Middle frontal gyrus (tissue), 1 donor: ENCODE measurements around the gene COL25A1.
"Not testable (repeated sequence)": the region's sequence is repeated elsewhere in the genome, so short reads cannot be mapped to it uniquely, and the experiment has no call there.

Source experiments
- DNase-seq: peaks from one replicate; pipeline ENCODE4 v3.0.0-alpha.2; 2015; ENCODE audit warnings: low spot score; ENCODE audit errors: extremely low spot score

The COL25A1 gene

GRCh38 chr4:108877821-108878220 is 424.6 kb downstream of the COL25A1 start:
- DNase-seq, result no peak

DNA sequence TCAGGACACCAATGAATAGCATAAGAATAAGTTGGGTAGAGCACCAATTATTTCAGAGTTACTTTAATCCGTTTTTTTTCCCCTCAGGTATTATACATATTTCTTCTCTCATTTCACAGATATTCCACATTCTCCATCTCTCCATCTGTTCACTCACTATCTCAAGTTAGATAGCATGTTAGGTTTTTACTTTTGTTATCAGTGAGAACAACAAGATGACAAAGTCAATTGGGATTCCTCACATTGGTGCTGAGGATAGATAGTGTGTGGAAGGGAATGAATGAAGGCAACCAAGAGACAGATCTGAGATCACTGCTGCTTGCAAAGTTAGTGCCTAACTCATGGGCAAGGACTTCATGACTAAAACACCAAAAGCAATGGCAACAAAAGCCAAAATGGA is 427.7 kb downstream of the COL25A1 start:
- DNase-seq, result no peak

GRCh38 chr4:108869970-108870369 is 432.5 kb downstream of the COL25A1 start:
- DNase-seq, result not testable (repeated sequence)

GRCh38 chr4:108868606-108869227 is 433.7 kb downstream of the COL25A1 start:
- no peak for DNase-seq

DNA sequence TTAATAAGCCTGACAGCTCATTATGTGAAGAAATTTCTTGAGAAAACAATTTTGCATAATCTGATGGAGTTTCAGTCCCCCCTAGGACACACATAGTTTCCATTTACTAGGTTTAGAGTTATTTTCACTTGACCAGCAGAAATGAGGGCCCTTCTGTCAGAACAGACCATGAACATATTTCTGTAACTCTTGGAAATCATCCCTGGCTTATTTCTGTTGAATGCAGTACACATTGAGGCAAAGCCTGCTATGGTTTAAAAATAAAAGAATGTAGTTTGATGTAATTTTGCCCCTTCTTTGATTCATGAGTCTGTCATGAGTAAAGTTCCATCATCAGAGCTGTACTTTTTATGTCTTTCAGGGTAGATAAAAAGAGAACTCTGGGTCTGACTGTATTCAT is 435.0 kb downstream of the COL25A1 start:
- DNase-seq, result no peak

DNA sequence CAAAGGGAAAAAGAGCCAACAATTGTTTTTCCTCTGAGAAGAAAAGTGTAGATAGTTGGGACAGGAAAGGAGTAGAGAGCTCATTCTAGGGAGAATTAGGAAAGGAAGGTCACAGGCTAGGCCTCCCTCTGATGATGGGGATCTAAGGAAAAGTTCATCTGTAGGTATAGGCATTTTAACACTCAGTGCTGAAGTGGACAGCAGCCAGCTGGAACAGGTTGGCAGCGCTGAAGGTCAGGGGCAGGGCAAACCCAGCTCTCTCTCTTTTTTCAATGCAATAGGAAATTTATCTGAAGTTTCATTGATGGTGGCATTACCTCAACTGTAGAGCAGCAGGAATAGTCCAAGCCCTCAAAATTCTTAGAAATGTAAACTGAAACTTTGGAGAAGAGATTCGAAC is 441.1 kb downstream of the COL25A1 start:
- no peak for DNase-seq

DNA sequence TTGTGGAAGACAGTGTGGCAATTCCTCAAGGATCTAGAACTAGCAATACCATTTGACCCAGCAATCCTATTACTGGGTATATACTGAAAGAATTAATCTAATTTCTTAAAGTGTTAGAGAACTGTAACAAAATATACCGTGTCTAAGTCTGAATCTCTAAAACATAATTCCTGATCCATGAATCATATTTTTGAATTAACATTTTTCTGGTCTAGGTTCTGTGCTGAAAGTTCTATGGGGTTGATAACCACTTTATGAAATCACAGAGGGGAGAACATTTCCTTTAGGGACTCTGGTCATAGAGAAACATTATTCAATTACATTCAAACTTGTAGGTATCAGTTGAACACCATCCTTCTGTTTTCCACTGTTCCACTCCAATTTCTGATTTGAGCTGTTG is 447.7 kb downstream of the COL25A1 start:
- no peak for DNase-seq

DNA sequence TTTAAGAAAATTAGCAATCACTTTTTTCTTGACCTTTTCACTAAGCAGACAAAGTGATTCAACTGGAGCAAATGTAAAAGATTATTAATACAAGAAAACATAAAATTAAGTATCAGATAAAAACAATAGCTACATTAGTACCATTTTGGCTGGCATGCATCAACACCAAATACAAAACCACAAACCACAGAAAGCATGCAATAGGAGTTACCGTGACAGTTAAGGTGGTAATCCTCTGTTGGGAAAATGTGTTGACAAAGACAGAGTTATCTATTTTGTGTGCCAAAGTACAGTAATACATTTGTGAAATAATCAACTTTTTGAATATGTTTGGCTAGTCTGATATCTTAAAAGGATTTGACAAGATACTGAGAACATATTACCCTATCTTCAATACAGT is 449.8 kb downstream of the COL25A1 start:
- DNase-seq, result no peak

DNA sequence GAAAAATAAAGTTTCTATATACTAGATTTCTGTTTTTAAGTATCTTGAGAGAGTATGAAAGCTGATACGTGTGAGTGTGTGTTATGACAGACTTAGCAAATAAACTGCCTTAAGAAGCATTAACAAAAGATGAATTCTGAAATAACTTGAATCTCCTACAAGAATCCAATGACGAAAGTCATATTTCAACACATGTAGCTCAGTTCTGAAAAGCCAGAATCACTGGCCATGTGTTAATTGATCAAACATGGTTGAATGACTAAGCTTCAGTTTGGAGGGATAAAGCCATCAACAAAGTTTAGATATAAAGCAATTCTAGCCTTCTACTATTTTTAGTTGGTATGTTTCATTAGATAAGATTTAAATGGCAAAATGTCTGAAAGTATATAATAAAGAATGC is 451.1 kb downstream of the COL25A1 start:
- no peak for DNase-seq

DNA sequence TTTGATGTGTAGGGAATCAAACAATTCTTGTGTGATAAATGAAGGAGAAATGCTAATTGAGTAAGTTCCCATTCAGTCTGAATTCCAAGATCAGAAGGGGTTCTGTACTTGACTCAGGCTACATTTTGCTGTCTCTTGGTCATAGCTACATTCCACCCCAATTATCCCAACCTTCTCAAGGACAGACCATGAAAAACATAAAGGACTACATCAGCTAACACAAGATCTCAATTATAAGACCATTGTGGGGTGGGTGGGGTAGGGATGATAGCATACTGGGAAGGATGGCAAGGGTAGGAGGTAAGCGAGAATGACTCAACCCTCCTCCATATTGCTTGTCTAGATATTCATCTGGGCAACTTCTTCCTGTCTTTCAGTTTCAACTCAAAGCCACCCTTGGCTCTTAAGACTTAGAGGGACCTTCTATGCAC is 452.2 kb downstream of the COL25A1 start:
- DNase-seq, result no peak

GRCh38 chr4:108849611-108850168 is 452.8 kb downstream of the COL25A1 start:
- no peak for DNase-seq

DNA sequence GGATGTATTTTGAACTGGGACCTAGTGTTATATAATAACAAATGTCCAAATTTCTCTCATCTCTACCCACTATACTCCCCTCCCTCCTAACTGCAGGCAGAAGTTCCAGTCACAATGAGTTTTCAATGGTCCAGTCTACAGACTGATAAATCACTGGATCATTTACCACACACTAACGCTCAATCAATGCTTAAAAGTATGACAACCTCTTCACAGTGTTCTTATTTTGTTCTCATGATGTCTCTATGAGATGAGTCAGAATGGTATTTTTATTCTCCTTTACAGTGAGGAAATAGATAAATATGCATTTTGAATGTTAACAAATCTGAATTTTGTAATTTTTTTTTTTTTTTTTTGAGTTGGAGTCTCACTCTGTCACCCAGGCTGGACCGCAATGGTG is 455.9 kb downstream of the COL25A1 start:
- no peak for DNase-seq

- DNase-seq, result no peak
These were observed 462.0 kb downstream of the COL25A1 start for GRCh38 chr4:108840426-108840975.

- no peak for DNase-seq
These were observed 463.1 kb downstream of the COL25A1 start for GRCh38 chr4:108839333-108839732.

GRCh38 chr4:108838451-108838850 is 464.0 kb downstream of the COL25A1 start:
- DNase-seq, result no peak

DNA sequence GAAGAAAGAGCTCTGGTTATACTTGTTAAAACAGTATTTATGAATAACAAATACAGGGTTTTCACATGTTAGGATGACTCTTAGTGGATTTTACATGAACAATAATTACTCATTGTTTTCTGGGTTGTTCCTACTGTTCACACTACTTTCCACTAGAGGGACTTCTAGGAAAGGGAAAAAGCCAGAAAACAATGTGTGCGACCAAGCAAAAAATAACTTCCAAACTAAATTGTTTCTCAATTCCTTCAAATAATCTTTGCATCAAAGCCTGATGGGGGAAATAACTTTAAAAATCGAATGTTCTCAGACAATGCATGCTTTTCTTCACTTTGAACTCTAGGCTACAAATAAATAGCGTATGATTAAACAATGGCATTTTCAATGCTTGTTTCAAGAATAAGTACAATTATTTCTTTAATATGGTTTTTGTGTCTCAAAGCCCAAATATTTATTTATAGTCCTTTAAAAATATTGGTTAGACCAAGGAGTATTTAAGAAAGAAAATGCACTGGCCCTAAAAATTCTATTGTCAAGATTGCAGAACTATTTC is 467.5 kb downstream of the COL25A1 start:
- peak; percentile 38 for DNase-seq

GRCh38 chr4:108834166-108834834 is 468.2 kb downstream of the COL25A1 start:
- DNase-seq, result no peak

DNA sequence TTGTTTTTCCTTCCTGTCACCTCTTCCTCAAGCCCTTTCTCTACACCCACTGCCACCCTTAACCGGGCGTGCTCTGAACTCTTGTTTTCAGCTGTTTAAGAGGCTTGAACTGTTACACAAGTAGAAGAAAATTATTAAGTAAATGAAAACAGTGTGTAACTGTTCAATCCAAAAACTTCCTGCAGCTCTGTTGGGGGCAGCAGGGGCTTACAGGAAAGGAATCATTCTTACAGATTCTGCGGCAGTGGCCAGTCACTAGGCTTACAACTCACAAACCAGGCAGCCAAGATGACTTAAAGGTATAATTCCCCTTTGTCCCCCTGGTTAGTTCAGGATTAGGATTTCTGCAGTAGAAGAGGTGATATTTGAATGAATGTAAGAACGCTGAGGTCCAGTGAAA is 469.4 kb downstream of the COL25A1 start:
- no peak for DNase-seq

DNA sequence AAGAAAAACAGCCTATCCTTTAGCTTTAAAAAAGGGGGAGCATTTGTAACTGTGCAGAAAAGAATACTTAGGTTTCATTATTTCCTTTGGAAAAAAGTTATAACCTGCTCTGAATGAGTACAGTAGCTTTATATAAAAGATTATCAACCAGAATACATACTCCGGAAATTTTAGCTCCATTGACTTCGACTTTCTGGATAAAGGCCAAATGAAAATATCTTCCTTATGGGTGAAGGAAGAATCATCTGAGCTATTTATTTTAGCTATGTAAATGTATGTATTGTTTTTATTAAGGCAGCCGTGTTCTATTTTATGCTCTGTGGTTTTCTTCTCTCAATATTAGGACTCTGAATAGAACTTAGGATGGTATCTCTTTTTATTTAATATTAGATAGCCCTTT is 470.6 kb downstream of the COL25A1 start:
- DNase-seq, result no peak

- DNase-seq, result no peak
These were observed 471.2 kb downstream of the COL25A1 start for GRCh38 chr4:108831291-108831690.

GRCh38 chr4:108830509-108831244 is 471.8 kb downstream of the COL25A1 start:
- DNase-seq, result no peak
